Bone marrow (tissue), 2 donors: ENCODE measurements around the gene PSMA6.
A peak's percentile ranks its signal among the peaks of the same experiment; 100 is the strongest.
"Not testable (repeated sequence)": the region's sequence is repeated elsewhere in the genome, so short reads cannot be mapped to it uniquely, and the experiment has no call there.

Experiments used
- DNase-seq, 2 donors: peaks; one replicate each; lab custom pipeline; 2025; lab: John Stamatoyannopoulos, UW

The PSMA6 gene

DNA sequence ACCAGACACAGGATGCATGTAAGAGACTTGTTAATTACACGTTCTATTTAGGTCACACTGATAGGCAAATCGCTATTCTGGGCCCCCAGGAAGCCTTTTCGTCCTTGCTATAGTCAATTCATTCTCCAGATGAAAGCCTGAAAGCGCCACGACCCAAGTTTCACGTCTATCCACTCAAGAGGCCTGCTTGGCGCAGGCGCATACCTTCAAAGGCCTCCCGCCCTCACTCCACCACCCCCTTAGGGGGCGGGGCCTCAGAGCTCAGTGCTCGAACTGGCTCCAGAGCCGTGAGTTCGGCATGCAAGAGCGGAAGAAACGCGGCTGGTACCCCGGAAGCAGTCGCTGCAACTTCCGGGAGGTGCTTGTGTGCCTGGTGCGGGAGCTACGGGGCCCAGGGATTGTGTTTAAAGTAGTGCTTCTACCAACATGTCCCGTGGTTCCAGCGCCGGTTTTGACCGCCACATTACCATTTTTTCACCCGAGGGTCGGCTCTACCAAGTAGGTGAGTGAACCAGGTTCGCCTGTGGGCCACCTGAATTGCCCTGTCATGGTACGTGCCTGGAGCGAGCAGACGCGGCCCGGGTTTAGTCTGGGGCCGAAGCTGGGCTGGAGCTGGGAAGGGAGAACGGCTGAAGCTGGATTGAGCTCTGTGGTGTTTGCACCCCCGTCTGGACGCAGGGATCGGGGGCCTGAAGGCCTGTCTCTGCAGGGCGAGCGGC, at the start of gene PSMA6:
PSMA6 (plus strand) TSS at position 332 of the 719 bp plus-strand sequence; CDS start at position 427, 95 bp downstream.
- DNase-seq, result peak; percentile 88 to 93

DNA sequence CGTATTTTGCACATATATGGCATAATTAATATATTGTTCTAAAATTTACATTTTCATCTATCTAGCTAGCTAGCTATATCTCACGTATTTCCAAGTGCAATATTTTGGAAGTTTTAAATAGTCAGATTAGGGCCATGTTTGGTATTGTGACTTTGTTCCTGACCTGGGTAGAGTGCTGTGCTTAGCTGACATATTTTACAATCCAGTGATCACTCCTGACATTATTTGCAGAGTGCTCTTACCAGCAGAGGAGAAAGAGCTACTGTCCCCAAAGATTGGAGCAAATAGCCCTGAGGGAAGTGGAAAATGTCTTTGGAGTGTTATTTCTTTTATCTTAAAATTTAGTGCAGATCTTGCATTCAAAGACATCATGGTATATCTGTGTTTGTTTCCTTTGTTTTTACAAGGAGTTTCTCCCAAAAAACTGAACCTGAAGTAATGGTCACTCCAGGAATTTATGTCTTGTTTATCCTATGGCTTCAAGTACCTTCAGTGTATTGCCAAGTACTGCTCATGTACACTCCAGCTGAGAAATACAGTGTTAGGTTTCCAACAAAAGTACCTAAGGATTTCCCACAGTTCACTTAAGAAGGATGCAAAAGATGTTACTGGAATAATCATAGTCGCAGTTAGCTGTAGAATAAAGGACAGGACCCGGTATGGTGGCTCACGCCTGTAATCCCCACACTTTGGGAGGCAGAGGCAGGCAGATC, 49.4 kb upstream of the PSMA6 start:
- no peak for DNase-seq

DNA sequence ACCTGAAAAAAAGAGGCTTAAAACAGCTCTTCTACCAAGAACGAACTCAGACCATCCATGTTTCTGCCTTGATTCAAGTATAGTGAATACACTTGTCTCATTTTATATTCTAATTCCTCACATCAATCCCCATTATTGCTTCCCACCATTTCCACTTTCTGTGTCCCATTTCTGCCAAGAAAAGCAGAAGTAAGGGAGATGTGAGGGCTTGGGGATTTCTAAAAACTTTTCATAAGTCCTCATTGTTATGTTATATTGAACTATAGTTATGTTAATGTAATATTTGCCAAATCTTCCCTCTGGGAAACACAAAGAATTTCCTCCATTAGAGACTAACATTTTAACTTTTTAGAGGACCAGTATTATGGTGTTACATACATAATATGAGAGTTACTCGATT, 48.2 kb upstream of the PSMA6 start:
- no peak for DNase-seq

DNA sequence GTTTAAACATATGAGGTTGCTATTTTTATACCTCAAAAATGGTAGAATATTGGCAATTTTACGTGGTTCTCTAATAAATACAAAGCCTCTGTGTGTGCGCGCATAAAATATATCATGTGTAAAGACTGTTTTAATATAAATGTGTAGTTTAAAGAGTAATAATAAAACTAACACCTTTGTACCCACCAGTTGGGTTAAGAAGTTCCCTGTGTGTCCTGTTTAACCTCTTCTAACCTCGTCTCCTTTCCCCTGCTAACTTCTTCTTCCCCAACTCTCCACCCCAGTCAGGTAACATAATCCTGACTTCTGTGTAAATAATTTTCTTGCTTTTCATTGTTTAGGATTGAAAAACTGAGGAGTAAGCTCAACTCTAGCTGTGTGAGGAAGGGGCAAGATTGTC, 47.6 kb upstream of the PSMA6 start:
- DNase-seq, result no peak

DNA sequence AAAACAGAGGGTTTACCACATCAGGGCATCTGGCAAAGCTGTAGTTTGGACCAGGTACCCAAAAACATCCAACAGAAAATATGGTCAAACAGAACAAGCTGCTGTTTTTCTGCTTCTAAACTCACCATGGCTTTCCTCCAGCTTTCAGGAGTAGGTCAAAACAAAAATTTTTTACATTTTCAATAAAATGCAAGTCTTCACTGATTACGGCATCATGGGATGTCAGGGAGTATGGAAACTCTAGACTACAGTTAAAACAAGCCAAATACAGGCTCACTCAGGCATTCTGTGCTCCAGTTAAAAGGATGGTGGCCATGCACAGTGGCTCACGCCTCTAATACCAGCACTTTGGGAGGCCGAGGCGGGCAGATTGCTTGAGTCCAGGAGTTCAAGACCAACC, 47.1 kb upstream of the PSMA6 start:
- DNase-seq, result no peak

DNA sequence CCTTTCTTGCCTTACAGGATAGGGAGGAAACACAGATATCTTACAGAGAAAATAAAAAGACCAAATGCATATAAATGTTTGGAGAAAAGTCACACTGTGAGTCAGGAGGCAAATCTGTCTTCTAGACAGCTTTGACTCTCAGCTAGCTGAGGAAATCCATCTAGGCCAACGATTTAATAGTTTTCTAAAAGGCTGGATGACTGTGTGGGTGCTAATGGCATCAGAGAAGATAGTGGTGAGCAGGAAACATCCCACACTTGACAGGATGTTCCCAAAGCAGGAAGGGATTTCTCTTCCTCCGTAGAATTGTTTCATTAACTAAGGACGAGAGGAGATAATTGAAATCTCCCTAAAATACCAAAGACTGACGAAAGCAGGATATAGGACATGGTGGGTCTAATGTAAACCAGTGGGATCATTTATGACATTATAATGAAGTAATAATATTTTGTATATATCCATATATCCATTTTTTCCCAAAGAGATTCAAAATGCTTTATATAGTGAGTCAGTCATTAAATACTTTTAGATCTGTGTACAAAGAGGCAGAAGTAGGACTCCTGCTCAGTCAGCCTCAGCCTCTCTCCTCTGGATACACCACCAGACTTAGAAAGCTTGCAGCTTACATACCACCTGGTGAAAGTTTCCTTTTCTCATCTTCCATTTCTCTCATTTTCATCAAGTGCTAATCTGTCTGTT, 44.3 kb upstream of the PSMA6 start:
- DNase-seq, result no peak

DNA sequence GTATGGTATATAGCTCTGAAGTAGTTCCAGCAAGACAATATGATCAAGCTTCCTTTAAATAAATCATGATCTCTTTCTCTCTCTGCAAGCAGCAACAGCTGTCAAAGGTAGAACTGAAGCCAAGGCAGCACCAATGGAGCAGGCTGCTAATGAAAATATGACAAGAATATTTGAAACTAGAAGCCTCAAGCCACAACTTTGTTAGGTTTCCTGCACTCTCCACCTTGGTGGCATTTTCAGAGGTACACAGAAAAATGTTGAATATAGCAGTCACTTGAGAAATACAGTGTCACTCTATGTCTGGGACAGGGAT, 43.8 kb upstream of the PSMA6 start:
- DNase-seq, result no peak

DNA sequence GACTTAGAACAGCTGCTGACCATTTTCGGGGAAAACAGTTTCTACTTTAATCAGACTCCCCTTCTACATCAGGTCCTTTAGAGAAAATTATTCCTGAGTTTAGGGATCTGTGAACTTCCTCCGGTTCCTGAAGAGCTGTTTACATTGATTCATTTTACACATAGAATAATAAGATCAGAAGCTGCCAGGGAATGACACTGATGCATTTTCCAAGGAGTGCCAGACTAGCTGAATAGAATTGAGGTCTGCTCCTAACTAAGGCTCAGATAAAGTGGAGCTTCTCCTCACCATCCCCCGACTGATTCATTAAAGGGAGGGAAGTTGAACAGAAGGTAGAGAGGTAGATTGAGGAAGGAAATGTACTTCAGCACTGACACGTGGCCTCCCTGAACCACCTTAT, 41.9 kb upstream of the PSMA6 start:
- DNase-seq, result no peak

DNA sequence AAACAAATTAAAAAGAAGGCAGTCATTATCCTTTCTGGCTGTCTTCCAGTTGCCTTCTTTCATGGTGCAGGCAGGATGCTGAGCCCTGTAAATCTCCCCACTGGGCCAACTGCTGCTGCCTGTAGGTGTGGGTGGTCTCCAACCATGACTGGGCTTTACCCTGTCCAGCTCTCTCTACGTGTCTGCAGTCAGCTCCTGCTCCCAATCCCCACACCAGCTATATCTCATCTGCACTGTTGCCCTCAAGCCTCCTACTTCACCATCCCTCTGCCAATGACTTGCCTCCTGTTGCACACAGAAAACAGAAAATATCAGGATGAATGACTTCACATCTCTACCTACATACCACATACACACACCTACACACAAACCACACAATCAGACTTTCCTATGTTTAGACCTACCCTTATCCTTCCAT, 39.7 kb upstream of the PSMA6 start:
- no peak for DNase-seq

DNA sequence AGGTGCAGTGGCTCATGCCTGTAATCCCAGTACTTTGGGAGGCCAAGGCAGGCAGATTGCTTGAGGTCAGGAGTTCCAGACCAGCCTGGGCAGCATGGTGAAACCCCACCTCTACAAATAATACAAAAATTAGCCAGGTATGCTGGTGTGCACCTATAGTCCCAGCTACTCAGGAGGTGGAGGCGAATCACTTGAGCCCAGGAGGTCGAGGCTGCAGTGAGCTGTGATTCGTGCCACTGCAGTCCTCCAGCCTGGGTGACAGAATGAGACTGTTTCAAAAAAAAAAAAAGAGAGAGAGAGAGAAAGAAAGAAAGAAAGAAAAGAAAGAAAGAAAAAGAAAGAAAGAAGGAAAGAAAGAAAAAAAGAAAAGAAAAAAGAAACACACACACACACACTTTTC, 39.1 kb upstream of the PSMA6 start:
- DNase-seq, result not testable (repeated sequence)

DNA sequence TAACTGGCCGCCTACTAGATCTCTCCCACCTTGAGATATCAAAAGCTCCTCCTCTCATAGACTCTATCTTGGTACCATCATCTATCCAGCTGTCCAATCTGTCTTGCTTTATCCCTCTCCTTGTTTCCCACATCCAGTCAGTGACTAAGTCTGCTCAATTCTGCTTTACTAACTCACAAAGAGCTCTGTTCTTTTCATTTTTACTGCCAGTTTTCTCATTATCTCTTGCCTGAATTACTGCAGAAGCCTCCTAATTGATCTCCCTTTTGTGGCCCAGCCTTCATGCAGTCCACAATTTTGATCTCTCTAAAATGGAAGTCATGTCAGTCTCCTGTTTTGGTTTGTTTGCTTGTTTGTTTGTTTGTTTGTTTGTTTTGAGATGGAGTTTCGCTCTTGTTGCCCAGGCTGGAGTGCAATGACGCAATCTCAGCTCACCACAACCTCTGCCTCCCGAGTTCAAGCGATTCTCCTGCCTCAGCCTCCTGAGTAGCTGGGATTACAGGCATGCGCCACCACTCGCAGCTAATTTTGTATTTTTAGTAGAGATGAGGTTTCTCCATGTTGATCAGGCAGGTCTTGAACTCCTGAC, 38.1 kb upstream of the PSMA6 start:
- not testable (repeated sequence) for DNase-seq

DNA sequence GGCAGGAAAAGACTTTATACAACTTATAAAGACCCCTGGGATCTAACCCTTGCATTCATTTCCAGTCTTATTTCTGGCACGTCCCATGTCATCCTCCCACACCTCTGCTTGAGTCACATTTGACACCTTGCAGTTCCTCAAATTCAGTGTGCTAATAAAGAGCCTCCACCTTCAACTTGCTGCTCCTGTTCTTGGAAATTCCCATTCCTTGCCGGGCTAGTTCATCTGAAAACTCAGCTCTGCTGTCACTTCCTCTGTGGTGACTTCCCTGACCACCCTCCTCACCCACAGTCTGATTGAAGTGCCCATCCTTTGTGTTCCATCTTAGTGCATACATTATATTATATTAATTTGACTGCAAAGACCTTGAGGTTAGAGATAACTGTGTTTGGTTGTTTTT, 37.4 kb upstream of the PSMA6 start:
- DNase-seq, result no peak

DNA sequence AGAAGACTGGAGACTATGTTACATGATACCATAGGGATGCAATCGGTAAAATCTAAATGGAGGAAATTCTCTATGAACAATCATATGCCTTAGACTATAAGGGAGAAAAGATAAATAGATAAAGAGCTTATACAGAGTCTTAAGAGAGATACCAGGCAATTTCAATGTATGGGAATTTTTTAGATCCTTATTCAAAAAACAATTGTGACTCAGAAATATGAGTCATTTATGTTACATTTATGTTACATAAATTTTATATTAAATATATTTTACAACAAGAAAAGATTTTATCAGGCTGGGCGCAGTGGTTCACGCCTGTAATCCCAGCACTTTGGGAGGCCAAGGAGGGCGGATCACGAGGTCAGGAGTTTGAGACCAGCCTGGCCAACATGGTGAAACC, 36.5 kb upstream of the PSMA6 start:
- DNase-seq, result no peak

DNA sequence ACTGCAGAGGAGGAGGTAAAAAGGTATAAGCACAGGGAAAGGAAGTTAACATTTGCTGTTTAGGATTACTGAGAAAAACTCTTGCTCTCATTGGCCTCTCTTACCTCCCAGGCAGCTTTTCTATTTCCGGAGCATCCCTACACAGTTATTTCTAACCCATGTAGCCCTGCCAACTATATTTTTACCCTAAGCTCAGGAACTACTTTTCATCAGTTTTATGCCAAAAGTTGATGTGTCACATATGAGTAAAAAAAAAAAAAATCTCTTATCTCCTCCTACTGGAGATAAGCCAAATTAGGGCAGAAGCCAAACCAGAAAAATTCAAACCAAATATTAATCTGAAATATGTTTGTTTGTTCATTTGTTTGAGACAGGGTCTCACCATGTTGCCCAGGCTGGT, 34.4 kb upstream of the PSMA6 start:
- DNase-seq, result no peak

DNA sequence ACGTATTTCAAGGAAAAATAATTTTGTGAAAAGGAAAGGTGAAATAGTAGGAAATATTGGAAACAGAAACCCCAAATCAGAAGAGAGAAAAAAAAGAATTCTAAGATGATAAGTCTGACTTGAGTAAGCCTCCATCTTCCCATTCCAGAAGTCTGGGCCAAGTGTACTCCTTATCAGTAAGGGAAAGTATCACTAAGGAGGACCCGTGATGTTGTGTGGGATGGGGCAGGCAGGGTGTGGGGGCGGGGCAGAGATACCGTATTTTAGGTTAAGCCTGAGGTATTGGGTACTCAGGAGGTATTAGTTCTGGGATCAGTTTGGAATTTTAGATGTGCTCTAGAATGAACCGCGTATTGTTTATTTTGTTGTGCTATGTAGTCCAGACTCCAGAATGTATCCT, 33.8 kb upstream of the PSMA6 start:
- no peak for DNase-seq

DNA sequence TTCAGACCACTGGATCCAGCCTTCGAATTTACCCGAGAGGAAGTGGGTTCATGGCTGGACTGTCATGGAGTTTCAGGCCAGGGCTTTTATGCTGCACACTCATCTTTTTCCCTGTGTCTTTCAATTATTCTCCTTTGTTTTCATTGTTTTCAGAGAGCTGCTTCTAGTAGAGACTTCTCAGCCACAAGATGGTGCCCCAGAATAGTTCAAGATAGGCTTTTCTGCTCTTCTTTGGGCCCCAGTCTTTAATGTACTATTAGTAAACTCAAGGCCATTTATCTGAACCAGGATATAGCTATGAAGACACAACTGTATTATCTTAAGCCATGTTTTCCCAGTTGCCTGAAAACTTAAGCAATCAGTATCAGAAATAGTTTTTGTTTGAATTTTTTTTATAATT, 30.4 kb upstream of the PSMA6 start:
- DNase-seq, result peak in 1 of 2 donors; percentile 20

DNA sequence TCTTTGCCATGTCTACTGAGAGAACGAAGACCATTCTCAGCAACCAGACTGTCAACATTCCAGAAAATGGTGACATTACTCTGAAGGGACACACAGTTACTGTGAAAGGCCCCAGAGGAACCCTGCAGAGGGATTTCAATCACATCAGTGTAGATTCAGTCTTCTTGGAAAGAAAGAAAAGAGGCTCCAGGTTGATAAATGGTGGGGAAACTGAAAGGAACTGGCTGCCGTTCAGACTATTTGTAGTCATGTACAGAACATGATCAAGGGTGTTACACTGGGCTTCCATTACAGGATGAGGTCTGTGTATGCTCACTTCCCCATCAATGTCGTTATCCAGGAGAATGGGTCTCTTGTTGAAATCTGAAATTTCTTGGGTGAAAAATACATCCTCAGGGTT, 29.7 kb upstream of the PSMA6 start:
- no peak for DNase-seq

DNA sequence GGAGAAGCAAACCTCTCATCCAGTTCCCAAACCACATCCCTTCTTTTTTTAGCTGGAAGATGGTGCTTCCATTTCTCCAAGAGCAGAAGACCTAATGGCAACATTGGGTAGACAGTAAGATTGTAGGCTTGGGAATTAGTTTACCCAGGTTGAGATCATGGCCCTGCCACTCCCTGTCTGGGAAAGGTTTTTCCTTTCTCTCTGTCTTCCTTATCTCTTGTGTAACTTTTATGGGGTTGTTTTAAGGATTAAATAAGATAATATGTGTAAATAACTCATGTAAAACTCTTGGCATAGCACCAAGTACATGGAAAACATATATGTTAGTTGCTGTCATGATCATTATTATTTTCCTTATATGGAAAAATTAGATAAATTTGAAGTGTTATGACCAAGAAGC, 23.2 kb upstream of the PSMA6 start:
- DNase-seq, result no peak

DNA sequence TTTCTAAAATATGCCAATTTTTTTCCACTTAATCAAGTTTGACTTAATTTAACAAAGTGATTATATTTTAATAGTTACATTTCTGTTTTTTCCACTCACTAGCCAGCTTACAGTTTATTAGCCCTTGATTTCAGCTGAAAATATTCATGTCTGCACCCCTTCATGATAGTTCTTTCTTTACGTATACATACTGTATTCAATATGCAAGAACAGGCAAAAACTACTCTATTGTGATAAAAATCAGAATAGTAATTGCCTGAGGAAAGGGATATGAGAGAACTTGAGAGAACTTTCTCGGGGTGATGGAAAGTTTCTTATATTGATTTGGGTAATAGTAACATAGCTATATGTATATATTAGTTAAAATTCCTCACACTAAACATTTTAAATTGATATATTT, 17.4 kb upstream of the PSMA6 start:
- DNase-seq, result no peak

DNA sequence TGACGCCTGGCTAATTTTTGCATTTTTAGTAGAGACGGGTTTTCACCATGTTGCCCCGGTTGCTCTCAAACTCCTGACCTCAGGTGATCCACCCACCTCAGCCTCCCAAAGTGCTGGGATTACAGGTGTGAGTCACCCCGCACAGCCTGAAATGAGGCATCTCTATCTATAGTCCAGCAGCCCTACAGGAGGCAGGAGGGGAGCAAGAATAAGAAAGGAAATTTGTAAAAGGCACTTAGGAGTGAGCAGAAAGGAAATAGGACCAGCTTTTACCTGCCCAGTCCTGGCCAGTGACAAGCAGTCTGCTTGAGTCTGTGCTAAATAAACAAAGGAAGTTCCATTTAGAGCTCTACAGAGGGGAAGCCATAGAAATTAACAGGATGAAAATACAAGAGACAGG, 15.0 kb upstream of the PSMA6 start:
- no peak for DNase-seq

DNA sequence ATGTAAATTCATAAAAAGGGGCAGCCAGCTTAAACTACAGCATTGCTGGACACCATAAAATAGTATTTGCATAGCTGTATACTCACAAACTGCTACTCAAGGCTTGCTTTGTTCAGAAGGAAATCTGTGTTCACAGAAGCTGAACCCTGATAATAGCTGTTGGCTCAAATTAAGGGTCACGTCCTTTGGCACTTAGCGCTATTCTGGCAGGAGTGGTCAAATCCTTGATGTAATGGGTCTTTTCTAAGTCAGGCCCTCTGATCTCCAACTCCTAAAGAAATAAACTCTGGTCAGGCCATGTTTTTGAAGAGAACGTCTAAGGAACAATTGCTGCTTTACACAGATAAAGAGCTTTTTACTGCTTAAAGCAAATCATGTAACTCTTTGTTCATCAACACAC, 12.8 kb upstream of the PSMA6 start:
- DNase-seq, result no peak

DNA sequence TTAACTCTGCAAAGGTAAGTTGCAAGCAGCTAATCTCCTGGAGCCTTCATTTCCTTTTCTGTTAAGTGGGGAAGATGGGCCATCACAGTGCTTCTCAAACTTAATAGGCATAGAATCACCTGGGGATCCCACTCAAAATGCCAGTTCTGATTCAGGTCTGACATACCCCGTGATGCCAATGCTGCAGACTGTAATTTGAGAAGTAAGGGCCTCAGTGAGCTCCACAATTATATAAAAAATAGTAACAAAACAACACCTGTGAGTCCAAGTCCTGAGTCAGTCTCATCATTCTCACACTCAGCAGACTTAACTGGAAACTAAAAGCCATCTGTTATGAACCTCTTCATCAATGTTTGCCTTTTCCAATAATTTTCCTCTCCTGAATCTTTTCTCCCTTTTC, 10.8 kb upstream of the PSMA6 start:
- no peak for DNase-seq

DNA sequence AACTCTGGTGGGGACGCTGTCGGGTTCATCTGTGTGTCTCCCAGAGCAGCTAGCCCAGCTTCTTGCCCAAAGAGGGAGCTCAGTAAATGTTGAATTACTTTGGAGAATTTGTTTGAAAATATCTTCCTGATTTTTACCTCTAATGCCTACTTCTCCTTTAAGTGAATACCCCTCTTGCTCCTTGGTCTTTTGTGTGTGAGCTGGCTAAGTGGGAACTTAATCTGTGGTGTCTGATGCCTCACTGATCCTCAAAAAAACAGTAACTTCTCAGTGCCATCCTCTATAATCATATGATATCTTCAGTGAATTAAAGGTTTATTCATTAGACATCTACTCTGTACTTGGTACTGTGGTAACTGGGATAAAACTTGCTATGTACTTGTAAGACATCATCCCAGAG, 7.7 kb upstream of the PSMA6 start:
- no peak for DNase-seq
